ENCODE data around the gene NRBF2.
"Not testable (repeated sequence)": the region's sequence is repeated elsewhere in the genome, so short reads cannot be mapped to it uniquely, and the experiment has no call there.

The NRBF2 gene

GRCh38 chr10:63120554-63120953 is 12.6 kb upstream of the NRBF2 start:
- DNase-seq, result no peak

GRCh38 chr10:63123727-63124362 is 9.3 kb upstream of the NRBF2 start:
- no peak for DNase-seq

- DNase-seq, result no peak
These were observed 7.7 kb upstream of the NRBF2 start for GRCh38 chr10:63125459-63125858.

GRCh38 chr10:63128443-63128842 is 4.7 kb upstream of the NRBF2 start:
- no peak for DNase-seq

GRCh38 chr10:63129888-63130287 is 3.2 kb upstream of the NRBF2 start:
- no peak for DNase-seq

GRCh38 chr10:63132651-63133055 is 475 bp upstream of the NRBF2 start:
- DNase-seq, result no peak

- peak; percentile 67 for DNase-seq
These were observed 861 bp downstream of the NRBF2 start for GRCh38 chr10:63133821-63134557.

- no peak for DNase-seq
These were observed 4.2 kb downstream of the NRBF2 start for GRCh38 chr10:63137306-63137705.

- DNase-seq, result no peak
These were observed 6.9 kb downstream of the NRBF2 start for GRCh38 chr10:63140077-63140476.

- no peak for DNase-seq
These were observed 9.0 kb downstream of the NRBF2 start for GRCh38 chr10:63142136-63142535.

- no peak for DNase-seq
These were observed 10.9 kb downstream of the NRBF2 start for GRCh38 chr10:63143987-63144386.

- no peak for DNase-seq
These were observed 12.7 kb downstream of the NRBF2 start for GRCh38 chr10:63145782-63146181.

- DNase-seq, result no peak
These were observed 13.4 kb downstream of the NRBF2 start for GRCh38 chr10:63146503-63146902.

GRCh38 chr10:63150745-63151144 is 17.6 kb downstream of the NRBF2 start:
- no peak for DNase-seq

GRCh38 chr10:63153868-63154545 is 20.9 kb downstream of the NRBF2 start:
- DNase-seq, result not testable (repeated sequence)

- DNase-seq, result no peak
These were observed 21.6 kb downstream of the NRBF2 start for GRCh38 chr10:63154546-63155387.

- no peak for DNase-seq
These were observed 22.4 kb downstream of the NRBF2 start for GRCh38 chr10:63155388-63156020.

- DNase-seq, result no peak
These were observed 23.1 kb downstream of the NRBF2 start for GRCh38 chr10:63156236-63156635.

GRCh38 chr10:63157845-63158624 is 24.9 kb downstream of the NRBF2 start:
- peak; percentile 89 for DNase-seq

- no peak for DNase-seq
These were observed 28.5 kb downstream of the NRBF2 start for GRCh38 chr10:63161592-63161991.

GRCh38 chr10:63164166-63164623 is 31.1 kb downstream of the NRBF2 start:
- no peak for DNase-seq

GRCh38 chr10:63165249-63165648 is 32.1 kb downstream of the NRBF2 start:
- no peak for DNase-seq

All from hematopoietic multipotent progenitor cell treated with erythropoietin and hydrocortisone succinate and interleukin-3 and kit ligand, for 4 days (in vitro differentiated cells).